Thoracic aorta (tissue), 2 donors: Measurements from ENCODE around the gene ZRANB3. TPM values are rescaled to one million over a fixed set of nuclear protein-coding genes. Genes with fewer than 3 reads are reported as not detected.

Experiments
- ATAC-seq: fragments of 150-250 bp; one replicate; pipeline ENCODE4 v1.8.0; 2017; ENCODE audit warnings: low read depth; ENCODE audit not compliant: insufficient number of reproducible peaks, low FRiP score
- DNase-seq: peaks from one replicate; pipeline ENCODE4 v3.0.0-alpha.2; 2020; ENCODE audit warnings: low spot score
- H3K27ac ChIP-seq, 2 donors: fragments of 200-600 bp; sonication (generic); 1 replicate in 1 of 2; 2 replicates in 1 of 2; pipeline ENCODE4 v1.5.1; 2016; ENCODE audit warnings: mild to moderate bottlenecking in 2 of 2, moderate library complexity in 2 of 2
- H3K27me3 ChIP-seq: fragments of 200-600 bp; sonication (generic); replicated peaks from 2 replicates; pipeline ENCODE4 v1.6.0; 2016; ENCODE audit warnings: mild to moderate bottlenecking; ENCODE audit not compliant: insufficient read depth
- H3K36me3 ChIP-seq: fragments of 200-600 bp; sonication (generic); one replicate; pipeline ENCODE4 v1.5.1; 2016
- H3K4me1 ChIP-seq, 2 donors: fragments of 200-600 bp; sonication (generic); 1 replicate in 1 of 2; 2 replicates in 1 of 2; pipeline versions ENCODE4 v1.5.1 to v1.6.0; 2016; ENCODE audit warnings: low read depth in 2 of 2, mild to moderate bottlenecking in 1 of 2; ENCODE audit not compliant: control insufficient read depth in 1 of 2
- H3K4me3 ChIP-seq: fragments of 200-600 bp; sonication (generic); 2 replicates; pipeline ENCODE4 v1.5.1; 2016; ENCODE audit warnings: mild to moderate bottlenecking
- H3K9me3 ChIP-seq: fragments of 200-600 bp; sonication (generic); 2 replicates; pipeline ENCODE4 v1.5.1; 2016
- total RNA-seq, 2 donors: library from RNA; depleted of rRNA; stranded (reverse); fragments of >200 nt; gene quantifications; one replicate each; pipeline versions ENCODE4 v1.1.0 to v1.2.3, GENCODE V29; 2016
- TF ChIP-seq, protein P1 (sequence below): fragments of 200-600 bp; sonication (generic); IDR thresholded peaks from one replicate; pipeline ENCODE4 v1.5.1; 2019; ENCODE audit warnings: antibody characterized with exemption

Gene ZRANB3
- total RNA-seq, 2 donors from 2014 or later = 3.2 to 4.2 TPM

GRCh38 chr2:135337071-135337470, 193.9 kb downstream of the ZRANB3 start:
- Histone ChIP-seq H3K9me3 (no peaks in the 10 kb centered on the region), H3K36me3 (no peaks in the 10 kb centered on the region), H3K4me1 (no peaks in the 10 kb centered on the region), H3K4me3 (no peak overlapping the region), H3K27ac (no peak overlapping the region), H3K27me3 (no peaks in the 10 kb centered on the region)
- ATAC-seq = no peak
- TF ChIP-seq, protein P1, sequence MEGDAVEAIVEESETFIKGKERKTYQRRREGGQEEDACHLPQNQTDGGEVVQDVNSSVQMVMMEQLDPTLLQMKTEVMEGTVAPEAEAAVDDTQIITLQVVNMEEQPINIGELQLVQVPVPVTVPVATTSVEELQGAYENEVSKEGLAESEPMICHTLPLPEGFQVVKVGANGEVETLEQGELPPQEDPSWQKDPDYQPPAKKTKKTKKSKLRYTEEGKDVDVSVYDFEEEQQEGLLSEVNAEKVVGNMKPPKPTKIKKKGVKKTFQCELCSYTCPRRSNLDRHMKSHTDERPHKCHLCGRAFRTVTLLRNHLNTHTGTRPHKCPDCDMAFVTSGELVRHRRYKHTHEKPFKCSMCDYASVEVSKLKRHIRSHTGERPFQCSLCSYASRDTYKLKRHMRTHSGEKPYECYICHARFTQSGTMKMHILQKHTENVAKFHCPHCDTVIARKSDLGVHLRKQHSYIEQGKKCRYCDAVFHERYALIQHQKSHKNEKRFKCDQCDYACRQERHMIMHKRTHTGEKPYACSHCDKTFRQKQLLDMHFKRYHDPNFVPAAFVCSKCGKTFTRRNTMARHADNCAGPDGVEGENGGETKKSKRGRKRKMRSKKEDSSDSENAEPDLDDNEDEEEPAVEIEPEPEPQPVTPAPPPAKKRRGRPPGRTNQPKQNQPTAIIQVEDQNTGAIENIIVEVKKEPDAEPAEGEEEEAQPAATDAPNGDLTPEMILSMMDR = no peak
- no peak for DNase-seq

DNA sequence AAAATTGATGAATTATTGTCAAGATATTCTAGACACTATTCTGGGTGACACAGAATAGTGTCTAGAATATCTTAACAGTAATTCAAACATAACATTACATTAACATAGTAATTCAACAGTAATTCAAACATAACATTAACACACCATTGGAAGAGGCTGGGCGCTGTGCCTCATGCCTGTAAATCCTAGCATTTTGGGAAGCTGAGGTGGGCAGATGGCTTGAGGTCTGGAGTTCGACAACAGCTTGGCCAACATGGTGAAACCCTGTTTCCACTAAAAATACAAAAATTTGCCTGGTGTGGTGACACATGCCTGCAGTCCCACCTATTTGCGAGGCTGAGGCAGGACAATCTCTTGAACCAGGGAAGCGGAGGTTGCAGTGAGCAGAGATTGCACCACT, 195.8 kb downstream of the ZRANB3 start:
- ATAC-seq (no peak), DNase-seq (no peak)
- Histone ChIP-seq H3K9me3 (no peaks in the 10 kb centered on the region), H3K36me3 (no peaks in the 10 kb centered on the region), H3K27ac (no peak overlapping the region), H3K4me3 (no peak overlapping the region), H3K4me1 (no peaks in the 10 kb centered on the region), H3K27me3 (no peaks in the 10 kb centered on the region)
- TF ChIP-seq, protein P1 = no peak

GRCh38 chr2:135327146-135327545, 203.9 kb downstream of the ZRANB3 start:
- ATAC-seq = no peak
- Histone ChIP-seq H3K27me3 (no peaks in the 10 kb centered on the region), H3K9me3 (peaks cover 8% of the 10 kb centered on the region), H3K4me3 (no peak overlapping the region), H3K36me3 (no peaks in the 10 kb centered on the region), H3K27ac (no peak overlapping the region), H3K4me1 (no peaks in the 10 kb centered on the region)
- no peak for DNase-seq
- TF ChIP-seq, protein P1 = no peak

DNA sequence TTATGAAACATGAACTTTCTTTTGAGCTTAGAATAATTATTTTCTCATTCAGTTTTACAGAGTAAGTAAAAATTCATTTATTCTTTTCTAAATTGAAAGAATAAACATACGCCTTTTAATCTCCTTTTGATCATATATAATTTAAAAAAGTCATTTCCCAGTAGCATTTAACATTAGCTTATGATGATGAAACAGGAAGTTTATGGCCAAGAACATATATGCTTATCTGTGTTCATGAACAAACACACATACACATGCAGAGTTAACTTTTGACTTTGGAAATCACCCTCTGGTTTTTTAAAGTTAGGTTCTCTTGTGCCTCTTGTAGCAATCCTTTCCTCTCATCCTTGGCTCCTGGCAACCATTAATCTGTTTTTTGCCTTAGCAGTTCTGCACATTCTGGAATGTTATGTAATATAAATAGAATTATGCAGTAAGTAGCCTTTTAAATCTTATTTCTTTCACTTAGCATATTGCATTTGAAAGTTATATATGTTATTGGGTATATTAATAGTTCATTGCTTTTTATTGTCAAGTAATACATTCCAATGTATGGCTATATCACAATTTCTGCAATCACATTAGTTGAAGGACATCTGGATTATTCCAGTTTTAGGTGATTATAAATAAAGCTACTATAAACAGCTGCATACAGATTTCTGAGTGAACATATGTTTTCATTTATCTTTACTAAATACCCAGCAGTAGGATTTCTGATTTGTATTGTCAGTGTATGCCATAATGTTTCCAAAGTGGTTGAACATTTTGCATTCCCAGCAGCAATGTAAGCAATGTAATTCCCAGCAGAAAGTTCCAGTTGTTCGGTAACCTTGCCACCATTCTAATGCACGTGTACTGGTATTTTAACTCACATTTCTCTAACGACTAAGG, 210.3 kb downstream of the ZRANB3 start:
- Histone ChIP-seq H3K4me1 (no peaks in the 10 kb centered on the region), H3K36me3 (no peaks in the 10 kb centered on the region), H3K27ac (no peak overlapping the region), H3K9me3 (peaks cover 3% of the 10 kb centered on the region), H3K4me3 (no peak overlapping the region), H3K27me3 (no peaks in the 10 kb centered on the region)
- no peak for ATAC-seq
- TF ChIP-seq, protein P1 = no peak
- no peak for DNase-seq

DNA sequence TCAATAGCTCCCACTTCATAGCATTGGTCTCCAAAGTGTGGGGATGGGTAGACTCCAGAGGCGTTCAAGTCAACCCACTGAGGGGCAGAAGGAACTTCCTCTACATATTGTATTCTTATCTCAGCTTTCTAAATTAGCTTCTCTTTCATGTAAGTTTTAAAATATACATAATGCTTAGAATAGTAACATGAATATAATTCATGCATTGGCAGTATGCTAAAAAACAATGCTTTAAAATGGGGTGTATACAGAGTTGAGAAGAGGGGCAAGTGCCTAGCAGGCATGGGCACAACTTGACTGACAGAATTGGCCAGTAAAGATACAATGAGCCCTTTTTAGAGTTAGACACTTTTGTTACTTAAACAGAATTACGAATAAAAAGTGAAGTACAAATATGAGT, 212.2 kb downstream of the ZRANB3 start:
- Histone ChIP-seq H3K27ac (no peak overlapping the region), H3K4me3 (no peak overlapping the region), H3K27me3 (no peaks in the 10 kb centered on the region), H3K36me3 (no peaks in the 10 kb centered on the region), H3K9me3 (no peaks in the 10 kb centered on the region), H3K4me1 (no peaks in the 10 kb centered on the region)
- DNase-seq = no peak
- no peak for ATAC-seq
- TF ChIP-seq, protein P1 = no peak
